ENCODE results near the gene TMED6.
"Not testable (repeated sequence)": the region's sequence is repeated elsewhere in the genome, so short reads cannot be mapped to it uniquely, and the experiment has no call there.

The TMED6 gene

DNA sequence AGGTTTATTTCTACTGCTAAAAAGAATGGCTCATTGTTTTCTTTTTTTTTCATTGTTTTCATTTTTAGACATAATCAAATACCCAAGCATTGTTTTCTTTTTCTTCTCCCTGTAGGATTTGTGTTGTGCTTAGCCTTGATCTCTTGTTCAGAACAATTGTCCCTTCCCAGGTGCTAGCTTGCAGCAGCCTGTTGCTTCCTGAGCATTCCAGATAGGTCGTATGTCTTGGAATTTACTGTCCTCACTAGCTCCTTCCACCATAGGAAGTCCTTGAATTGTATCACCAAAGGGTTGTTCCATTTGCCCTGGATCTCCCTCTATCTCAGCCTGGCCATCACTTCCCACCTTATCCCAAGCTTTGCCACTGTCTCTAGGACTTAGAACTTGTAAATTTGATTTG is 50.4 kb downstream of the TMED6 start:
- no peak overlapping the region for H3K27ac ChIP-seq
- DNase-seq = no peak
- TF ChIP-seq, protein P1, sequence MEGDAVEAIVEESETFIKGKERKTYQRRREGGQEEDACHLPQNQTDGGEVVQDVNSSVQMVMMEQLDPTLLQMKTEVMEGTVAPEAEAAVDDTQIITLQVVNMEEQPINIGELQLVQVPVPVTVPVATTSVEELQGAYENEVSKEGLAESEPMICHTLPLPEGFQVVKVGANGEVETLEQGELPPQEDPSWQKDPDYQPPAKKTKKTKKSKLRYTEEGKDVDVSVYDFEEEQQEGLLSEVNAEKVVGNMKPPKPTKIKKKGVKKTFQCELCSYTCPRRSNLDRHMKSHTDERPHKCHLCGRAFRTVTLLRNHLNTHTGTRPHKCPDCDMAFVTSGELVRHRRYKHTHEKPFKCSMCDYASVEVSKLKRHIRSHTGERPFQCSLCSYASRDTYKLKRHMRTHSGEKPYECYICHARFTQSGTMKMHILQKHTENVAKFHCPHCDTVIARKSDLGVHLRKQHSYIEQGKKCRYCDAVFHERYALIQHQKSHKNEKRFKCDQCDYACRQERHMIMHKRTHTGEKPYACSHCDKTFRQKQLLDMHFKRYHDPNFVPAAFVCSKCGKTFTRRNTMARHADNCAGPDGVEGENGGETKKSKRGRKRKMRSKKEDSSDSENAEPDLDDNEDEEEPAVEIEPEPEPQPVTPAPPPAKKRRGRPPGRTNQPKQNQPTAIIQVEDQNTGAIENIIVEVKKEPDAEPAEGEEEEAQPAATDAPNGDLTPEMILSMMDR (IDR thresholded peaks at IDR 0.05; ENCODE audit: low read depth, low read length) = no peak
- no peak overlapping the region for H3K4me3 ChIP-seq (ENCODE audit: low read depth, low read length)
- no peaks in the 10 kb centered on the region for H3K9me3 ChIP-seq (ENCODE audit: severe bottlenecking)
- no peaks in the 10 kb centered on the region for H3K27me3 ChIP-seq (ENCODE audit: insufficient read depth, low read depth, severe bottlenecking)
- H3K36me3 ChIP-seq = peaks cover 18% of the 10 kb centered on the region

DNA sequence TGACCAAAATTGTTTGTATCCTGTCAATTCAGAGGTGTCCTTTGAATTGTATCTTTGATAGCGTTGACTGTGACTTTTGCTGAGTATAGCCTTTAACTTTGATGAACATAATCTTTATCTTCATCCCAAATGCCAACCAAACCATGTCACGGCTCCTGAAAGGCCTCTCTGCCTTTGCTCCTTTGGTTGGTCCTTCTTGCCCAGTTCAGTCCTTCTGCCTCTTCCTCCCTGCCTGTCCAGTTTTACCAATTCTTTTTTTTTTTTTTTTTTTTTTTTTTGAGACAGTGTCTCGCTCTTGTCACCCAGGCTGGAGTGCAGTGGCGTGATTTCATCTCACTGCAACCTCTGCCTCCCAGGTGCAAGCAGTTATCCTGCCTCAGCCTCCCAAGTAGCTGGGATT is 53.3 kb downstream of the TMED6 start:
- no peak for DNase-seq
- H3K27ac ChIP-seq = no peak overlapping the region

DNA sequence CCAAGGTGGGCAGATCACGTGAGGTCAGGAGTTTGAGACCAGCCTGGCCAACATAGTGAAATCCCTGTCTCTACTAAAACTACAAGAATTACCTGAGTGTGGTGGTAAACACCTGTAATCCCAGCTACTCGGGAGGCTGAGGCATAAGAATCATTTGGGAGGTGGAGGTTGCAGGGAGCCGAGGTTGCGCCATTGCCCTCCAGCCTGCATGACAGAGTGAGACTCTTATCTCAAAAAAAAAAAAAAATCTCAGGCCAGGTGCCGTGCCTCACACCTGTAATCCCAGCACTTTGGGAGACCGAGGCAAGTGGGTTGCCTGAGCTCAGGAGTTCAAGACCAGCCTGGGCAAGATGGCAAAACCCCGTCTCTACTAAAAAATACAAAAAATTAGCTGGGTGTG is 54.8 kb downstream of the TMED6 start:
- not testable (repeated sequence) for H3K4me3 ChIP-seq (ENCODE audit: low read depth, low read length); H3K27ac ChIP-seq; DNase-seq; H3K9me3 ChIP-seq (ENCODE audit: severe bottlenecking); H3K27me3 ChIP-seq (ENCODE audit: insufficient read depth, low read depth, severe bottlenecking)
- peaks cover 18% of the 10 kb centered on the region for H3K36me3 ChIP-seq

More for the DNA sequence above, 53.3 kb downstream of the TMED6 start:
- no peaks in the 10 kb centered on the region for H3K27me3 ChIP-seq (ENCODE audit: insufficient read depth, low read depth, severe bottlenecking)
- no peaks in the 10 kb centered on the region for H3K9me3 ChIP-seq (ENCODE audit: severe bottlenecking)
- H3K36me3 ChIP-seq = peaks cover 18% of the 10 kb centered on the region
- H3K4me3 ChIP-seq (ENCODE audit: low read depth, low read length) = no peak overlapping the region
- TF ChIP-seq, protein P1 (IDR thresholded peaks at IDR 0.05; ENCODE audit: low read depth, low read length) = no peak

DNA sequence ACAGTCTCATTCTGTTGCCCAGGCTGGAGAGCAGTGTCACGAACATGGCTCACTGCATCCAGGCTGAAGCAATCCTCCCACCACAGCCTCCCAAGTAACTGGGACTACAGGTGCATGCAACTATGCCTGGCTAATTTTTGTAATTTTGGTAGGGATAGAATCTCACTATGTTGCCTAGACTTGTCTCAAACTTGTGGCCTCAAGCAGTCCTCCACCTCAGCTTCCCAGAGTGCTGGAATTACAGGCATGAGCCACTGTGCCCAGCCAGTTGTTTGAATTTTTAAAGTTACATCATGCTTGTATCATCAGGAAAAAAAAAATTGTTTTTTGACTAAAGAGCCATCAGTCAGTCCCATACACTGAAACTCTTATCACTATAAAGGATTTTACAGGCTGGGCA is 57.5 kb downstream of the TMED6 start:
- TF ChIP-seq, protein P1 (IDR thresholded peaks at IDR 0.05; ENCODE audit: low read depth, low read length) = no peak
- Histone ChIP-seq H3K36me3 (0 out of 2 replicates have a peak, but pooled peaks cover 3% of the 10 kb centered on the region), H3K4me3 (ENCODE audit: low read depth, low read length) (no peak overlapping the region), H3K9me3 (ENCODE audit: severe bottlenecking) (no peaks in the 10 kb centered on the region), H3K27ac (no peak overlapping the region), H3K27me3 (ENCODE audit: insufficient read depth, low read depth, severe bottlenecking) (no peaks in the 10 kb centered on the region)
- no peak for DNase-seq

DNA sequence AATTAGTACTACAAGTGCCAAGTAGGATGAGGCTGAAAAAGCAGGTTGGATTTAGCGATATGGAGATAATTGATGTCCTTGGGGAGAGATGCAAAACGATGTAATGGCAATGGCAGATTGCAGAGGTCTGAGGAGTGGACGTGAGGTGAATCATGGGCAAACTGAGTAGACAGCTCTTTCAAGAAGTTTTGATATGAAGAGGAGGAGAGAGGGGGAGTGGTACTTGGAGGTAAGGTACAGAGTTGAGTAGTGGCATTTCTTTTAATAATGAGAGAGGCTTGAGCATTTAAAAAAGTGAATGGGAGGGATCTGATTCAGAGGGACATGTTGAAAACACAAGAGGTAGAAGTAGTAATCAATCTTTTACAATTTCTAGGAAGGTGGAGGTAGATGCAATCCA is 58.2 kb downstream of the TMED6 start:
- 0 out of 2 replicates have a peak, but pooled peaks cover 4% of the 10 kb centered on the region for H3K36me3 ChIP-seq

More for the DNA sequence above, 58.2 kb downstream of the TMED6 start:
- DNase-seq = no peak
- H3K4me3 ChIP-seq (ENCODE audit: low read depth, low read length) = no peak overlapping the region
- no peak overlapping the region for H3K27ac ChIP-seq
- no peaks in the 10 kb centered on the region for H3K27me3 ChIP-seq (ENCODE audit: insufficient read depth, low read depth, severe bottlenecking)
- TF ChIP-seq, protein P1 (IDR thresholded peaks at IDR 0.05; ENCODE audit: low read depth, low read length) = no peak
- H3K9me3 ChIP-seq (ENCODE audit: severe bottlenecking) = no peaks in the 10 kb centered on the region

Measured in WERI-Rb-1 (cell line).